OCI-LY1 (cell line): ENCODE data around the gene TMEM184B.

Source experiments
- EZH2 ChIP-seq: fragments of 200-600 bp; sonication (generic), shearing (Covaris generic); IDR thresholded peaks from 2 replicates; pipeline ENCODE4 v1.8.0; 2017; ENCODE audit warnings: borderline replicate concordance, mixed run types, mild to moderate bottlenecking, antibody characterized with exemption, low read length, moderate library complexity, mixed read lengths
- TF ChIP-seq, protein P1 (sequence below): fragments of 200-600 bp; sonication (generic), shearing (Covaris generic); IDR thresholded peaks from 2 replicates; pipeline ENCODE4 v1.5.1; 2017; ENCODE audit warnings: mild to moderate bottlenecking, antibody characterized with exemption, low read length, moderate library complexity, mixed read lengths

DNA sequence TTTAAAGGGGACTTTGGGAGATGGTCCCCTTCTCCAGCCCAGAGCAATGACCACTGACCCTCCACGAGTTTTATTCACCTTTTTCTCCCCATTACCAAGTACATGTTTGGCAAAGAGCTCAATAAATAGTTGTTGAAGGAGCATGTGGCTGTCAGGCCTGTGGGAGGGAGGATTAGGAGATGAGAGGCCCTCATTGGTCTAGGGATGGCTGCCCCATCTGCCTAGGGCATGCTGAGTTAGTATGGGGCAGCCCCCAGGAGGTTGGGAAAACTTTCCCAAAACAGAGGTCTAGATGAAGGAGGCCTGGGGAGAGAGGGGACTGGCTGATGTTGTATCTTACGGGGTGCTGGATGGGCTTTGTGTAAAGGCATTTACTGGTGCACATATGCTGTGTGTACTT is 60.4 kb downstream of the TMEM184B start:
- TF ChIP-seq, protein P1, sequence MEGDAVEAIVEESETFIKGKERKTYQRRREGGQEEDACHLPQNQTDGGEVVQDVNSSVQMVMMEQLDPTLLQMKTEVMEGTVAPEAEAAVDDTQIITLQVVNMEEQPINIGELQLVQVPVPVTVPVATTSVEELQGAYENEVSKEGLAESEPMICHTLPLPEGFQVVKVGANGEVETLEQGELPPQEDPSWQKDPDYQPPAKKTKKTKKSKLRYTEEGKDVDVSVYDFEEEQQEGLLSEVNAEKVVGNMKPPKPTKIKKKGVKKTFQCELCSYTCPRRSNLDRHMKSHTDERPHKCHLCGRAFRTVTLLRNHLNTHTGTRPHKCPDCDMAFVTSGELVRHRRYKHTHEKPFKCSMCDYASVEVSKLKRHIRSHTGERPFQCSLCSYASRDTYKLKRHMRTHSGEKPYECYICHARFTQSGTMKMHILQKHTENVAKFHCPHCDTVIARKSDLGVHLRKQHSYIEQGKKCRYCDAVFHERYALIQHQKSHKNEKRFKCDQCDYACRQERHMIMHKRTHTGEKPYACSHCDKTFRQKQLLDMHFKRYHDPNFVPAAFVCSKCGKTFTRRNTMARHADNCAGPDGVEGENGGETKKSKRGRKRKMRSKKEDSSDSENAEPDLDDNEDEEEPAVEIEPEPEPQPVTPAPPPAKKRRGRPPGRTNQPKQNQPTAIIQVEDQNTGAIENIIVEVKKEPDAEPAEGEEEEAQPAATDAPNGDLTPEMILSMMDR: no peak
- no peak for TF ChIP-seq EZH2
